Lower leg skin (tissue), 4 donors: ENCODE measurements around the gene COPZ1. TPM values are rescaled to one million over a fixed set of nuclear protein-coding genes. Genes with fewer than 3 reads are reported as not detected.

ENCODE experiments used
- DNase-seq, 2 donors: peaks; one replicate each; pipeline ENCODE4 v3.0.0-alpha.2; 2019; ENCODE audit warnings: low spot score in 2 of 2
- H3K4me3 ChIP-seq: fragments of 200-600 bp; sonication (generic); 2 replicates; pipeline ENCODE4 v1.5.1; 2017; ENCODE audit warnings: mild to moderate bottlenecking, low read depth; ENCODE audit not compliant: poor library complexity, severe bottlenecking
- CTCF ChIP-seq, 3 donors: fragments of 450-650 bp; IDR thresholded peaks; one replicate each; pipeline ENCODE4 v1.5.1; 2016; ENCODE audit warnings: antibody characterized with exemption in 3 of 3, mild to moderate bottlenecking in 3 of 3, moderate library complexity in 2 of 3
- POLR2A ChIP-seq, 2 donors: fragments of 450-650 bp; IDR thresholded peaks; one replicate each; pipeline ENCODE4 v1.6.1; 2016 to 2017; ENCODE audit warnings: antibody characterized with exemption in 2 of 2, mild to moderate bottlenecking in 1 of 2, moderate library complexity in 1 of 2
- WGBS, 2 donors: methylation state at CpG; one replicate each; pipeline ENCODE4 v1.1.5; 2018; 5-methylcytosine and 5-hydroxymethylcytosine counted together
- intact Hi-C: fragments of 100-400 bp; cut with DNase I; formaldehyde crosslinking; loops from one replicate; pipeline ENCODE4 v1.15.0; 2023; ENCODE audit warnings: low total_unique reads
- total RNA-seq, 4 donors: library from RNA; depleted of rRNA; stranded (reverse); fragments of >200 nt; gene quantifications; one replicate each; pipeline ENCODE4 v1.1.0, GENCODE V29; 2016

The COPZ1 gene
- total RNA-seq, 4 donors from 2014 or later, result 55.6 to 86.5 (median 69.4) TPM

DNA sequence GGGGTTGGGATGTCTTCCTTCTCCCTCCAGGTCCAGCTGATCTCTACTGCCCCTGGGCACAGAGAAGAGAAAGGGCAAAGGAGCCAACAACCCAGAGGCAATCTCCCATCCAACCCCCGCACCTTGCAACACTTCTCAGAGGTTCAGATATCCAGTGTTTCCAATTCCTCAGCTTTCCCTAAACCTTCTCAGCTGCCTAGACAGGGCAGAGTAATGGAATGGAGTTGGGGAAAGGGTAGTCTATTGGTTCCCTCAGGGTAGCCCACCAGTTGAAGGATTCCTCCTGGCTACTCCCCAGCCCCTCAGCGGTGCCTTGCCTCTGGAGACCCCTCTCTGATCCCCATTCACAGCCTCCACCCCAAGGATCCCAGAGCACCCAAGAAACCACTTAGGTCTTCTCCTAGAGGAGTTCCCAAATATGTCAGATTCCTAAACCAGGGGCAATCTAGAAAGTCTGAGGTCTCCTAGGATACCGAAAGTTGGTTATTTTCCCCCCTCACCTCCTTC lies 24.7 kb upstream of the COPZ1 start:
- DNase-seq, result peak in 1 of 2 donors; percentile 70
- H3K4me3 ChIP-seq, result no peak overlapping the region

DNA sequence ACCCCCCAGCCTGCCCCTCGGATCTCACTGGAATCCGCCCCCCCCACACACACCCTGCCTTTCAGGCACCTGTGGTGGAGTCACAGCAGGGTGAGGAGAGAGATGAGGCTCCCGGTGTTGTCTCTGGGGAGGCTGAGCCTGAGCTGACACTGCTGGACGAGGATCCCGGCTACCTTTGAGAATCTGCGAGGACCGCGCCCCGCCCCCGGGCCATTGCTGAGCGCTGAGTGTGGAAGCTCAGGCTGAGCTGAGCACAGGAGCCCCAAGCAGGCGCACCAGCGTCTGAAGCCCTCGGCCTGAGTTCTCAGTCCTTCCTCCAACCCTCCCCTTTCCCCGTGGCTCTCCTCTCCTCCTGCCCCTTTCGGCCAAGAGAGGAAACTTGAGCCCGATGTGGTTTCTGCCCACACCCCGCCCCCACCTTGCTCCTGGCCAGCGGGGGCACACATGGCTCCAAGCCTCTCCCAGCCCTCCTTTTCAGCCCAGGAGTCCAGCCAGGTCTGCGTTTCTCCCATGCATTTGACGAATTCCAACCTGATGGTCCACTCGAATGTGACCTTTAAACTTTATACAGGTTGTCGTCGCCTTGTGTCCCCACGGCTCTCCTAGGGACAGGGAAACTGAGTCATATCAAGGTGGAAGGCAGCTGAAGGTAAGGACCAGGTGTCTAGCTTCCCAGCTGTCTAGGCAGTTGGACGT lies 24.1 kb upstream of the COPZ1 start, which contains the start of gene NFE2:
Gene NFE2 (minus strand): TSS at position 284 of the 696 bp plus-strand sequence. CDS start 5,767 bp downstream, outside the sequence.
- TF ChIP-seq CTCF (IDR thresholded peaks at IDR 0.05) (no peak), POLR2A (IDR thresholded peaks at IDR 0.05) (no peak)
- WGBS, 2 donors, result 13 to 17% methylated on average over 14 to 26 of the region's 26 CpGs
- H3K4me3 ChIP-seq, result no peak within 1 kb of the TSS
- intact Hi-C loops, result no loop called here
- DNase-seq, result peak in 1 of 2 donors; percentile 92

More for the DNA sequence above, 24.7 kb upstream of the COPZ1 start:
- WGBS, 2 donors, result 34 to 45% methylated on average over 3 of the region's 3 CpGs
- TF ChIP-seq CTCF (IDR thresholded peaks at IDR 0.05) (no peak), POLR2A (IDR thresholded peaks at IDR 0.05) (no peak)
- intact Hi-C loops, result no loop called here

DNA sequence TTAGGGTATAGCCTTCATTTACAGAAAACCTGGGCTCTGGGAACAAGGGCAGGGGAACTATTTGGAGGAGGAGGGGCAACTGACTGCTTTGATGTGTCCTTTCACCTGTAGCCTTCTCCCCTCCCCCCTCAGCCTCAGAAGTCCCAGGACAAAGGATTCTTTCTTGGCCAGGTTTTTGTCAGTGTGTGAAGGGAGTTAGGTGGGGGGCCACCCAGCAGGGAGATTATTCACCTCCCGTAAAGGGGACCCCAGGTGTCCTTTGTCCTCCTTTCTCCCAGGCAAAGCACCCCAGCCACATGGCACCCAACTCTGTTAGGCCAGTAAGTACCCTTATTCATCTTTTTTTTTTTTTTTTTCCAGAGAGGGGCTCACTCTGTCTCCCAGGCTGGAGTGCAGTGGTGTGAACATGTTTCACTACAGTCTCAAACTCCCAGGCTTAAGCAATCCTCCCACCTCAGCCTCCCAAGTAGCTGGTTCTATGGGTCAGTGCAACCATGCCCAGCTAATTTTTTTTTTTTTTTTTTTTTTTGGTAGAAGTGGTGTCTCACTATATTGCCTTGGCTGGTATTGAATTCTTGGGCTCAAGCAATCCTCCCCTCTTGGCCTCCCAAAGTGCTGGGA lies 23.4 kb upstream of the COPZ1 start:
- H3K4me3 ChIP-seq, result no peak overlapping the region
- DNase-seq, result no peak
- intact Hi-C loops, result no loop called here
- 75 to 86% methylated on average over 1 of the region's 1 CpG for WGBS, 2 donors
- TF ChIP-seq POLR2A (IDR thresholded peaks at IDR 0.05) (no peak), CTCF (IDR thresholded peaks at IDR 0.05) (no peak)

DNA sequence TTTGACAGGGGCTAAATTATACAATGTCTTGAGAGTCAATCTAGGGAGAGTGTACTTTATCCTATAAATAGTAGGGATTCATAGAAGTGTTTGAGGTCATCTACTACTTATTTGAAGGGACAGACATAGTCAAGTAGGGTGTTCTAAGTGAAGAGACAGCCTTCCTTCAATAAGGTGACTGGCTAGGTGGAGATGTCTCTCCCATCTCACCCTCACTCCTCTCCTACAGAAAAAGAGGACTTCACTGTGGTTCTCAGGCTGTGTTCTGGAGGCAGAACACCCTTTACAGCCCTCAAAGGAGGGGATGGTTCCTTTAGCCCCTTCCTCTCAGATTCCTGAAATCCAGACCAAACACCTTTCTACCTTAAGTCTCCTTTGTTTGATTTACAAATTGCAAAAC lies 21.3 kb upstream of the COPZ1 start:
- no peak for TF ChIP-seq POLR2A (IDR thresholded peaks at IDR 0.05)
- no peak for TF ChIP-seq CTCF (IDR thresholded peaks at IDR 0.05)
- H3K4me3 ChIP-seq, result no peak overlapping the region
- intact Hi-C loops, result no loop called here
- no peak for DNase-seq

- WGBS, 2 donors, result 15 to 19% methylated on average over 11 to 12 of the region's 12 CpGs
- TF ChIP-seq CTCF (IDR thresholded peaks at IDR 0.05) (no peak), POLR2A (IDR thresholded peaks at IDR 0.05) (no peak)
- no peak overlapping the region for H3K4me3 ChIP-seq
- intact Hi-C loops, result no loop called here
- DNase-seq, result peak; percentile 77 to 95
Observed at GRCh38 chr12:54304187-54304810, 20.6 kb upstream of the COPZ1 start.
